Stimulated activated CD8-positive, alpha-beta memory T cell treated with anti-CD3 and anti-CD28 coated beads, Interleukin-7, amount 100 ng/mL, for 1 hour (primary cell): ENCODE measurements around the gene SLC22A13.
"Not testable (repeated sequence)": the region's sequence is repeated elsewhere in the genome, so short reads cannot be mapped to it uniquely, and the experiment has no call there.

Experiments used
- DNase-seq, 2 donors: peaks; one replicate each; pipeline ENCODE4 v3.0.0-alpha.2; 2020; ENCODE audit warnings: low read depth in 2 of 2

The SLC22A13 gene

GRCh38 chr3:38265604-38266307 is at the start of gene SLC22A13:
Gene SLC22A13 (plus strand): TSS chr3:38265812. CDS start chr3:38265861, 49 bp downstream.
- DNase-seq: no peak

- DNase-seq: no peak
These were observed 45.9 kb upstream of the SLC22A13 start for GRCh38 chr3:38219609-38220197.

- DNase-seq: no peak
These were observed 44.6 kb upstream of the SLC22A13 start for GRCh38 chr3:38221005-38221404.

GRCh38 chr3:38222032-38222634 is 43.5 kb upstream of the SLC22A13 start:
- DNase-seq: no peak

- no peak for DNase-seq
These were observed 41.3 kb upstream of the SLC22A13 start for GRCh38 chr3:38224357-38224756.

- no peak for DNase-seq
These were observed 39.3 kb upstream of the SLC22A13 start for GRCh38 chr3:38226273-38226672.

- DNase-seq: no peak
These were observed 37.6 kb upstream of the SLC22A13 start for GRCh38 chr3:38227989-38228388.

GRCh38 chr3:38229036-38229435 is 36.6 kb upstream of the SLC22A13 start:
- no peak for DNase-seq

- DNase-seq: no peak
These were observed 32.9 kb upstream of the SLC22A13 start for GRCh38 chr3:38232701-38233100.

GRCh38 chr3:38235466-38235865 is 30.1 kb upstream of the SLC22A13 start:
- DNase-seq: no peak

- DNase-seq: no peak
These were observed 27.1 kb upstream of the SLC22A13 start for GRCh38 chr3:38238416-38239008.

GRCh38 chr3:38242812-38243211 is 22.8 kb upstream of the SLC22A13 start:
- not testable (repeated sequence) for DNase-seq

- DNase-seq: no peak
These were observed 19.7 kb upstream of the SLC22A13 start for GRCh38 chr3:38245930-38246329.

GRCh38 chr3:38247366-38248035 is 18.1 kb upstream of the SLC22A13 start:
- DNase-seq: no peak

- DNase-seq: no peak
These were observed 15.4 kb upstream of the SLC22A13 start for GRCh38 chr3:38250198-38250597.

- DNase-seq: no peak
These were observed 14.4 kb upstream of the SLC22A13 start for GRCh38 chr3:38251197-38251596.

- no peak for DNase-seq
These were observed 11.9 kb upstream of the SLC22A13 start for GRCh38 chr3:38253704-38254103.

GRCh38 chr3:38254872-38255271 is 10.7 kb upstream of the SLC22A13 start:
- DNase-seq: no peak

GRCh38 chr3:38255627-38256026 is 10.0 kb upstream of the SLC22A13 start:
- DNase-seq: no peak

- DNase-seq: no peak
These were observed 8.0 kb upstream of the SLC22A13 start for GRCh38 chr3:38257583-38257982.

- DNase-seq: no peak
These were observed 5.1 kb upstream of the SLC22A13 start for GRCh38 chr3:38260474-38260873.

- DNase-seq: no peak
These were observed 1.2 kb upstream of the SLC22A13 start for GRCh38 chr3:38264353-38264771.
